ENCODE measurements around the gene DSC2.
A peak's percentile ranks its signal among the peaks of the same experiment; 100 is the strongest.
"Not testable (repeated sequence)": the region's sequence is repeated elsewhere in the genome, so short reads cannot be mapped to it uniquely, and the experiment has no call there.

The DSC2 gene

GRCh38 chr18:31102025-31102684, at the start of gene DSC2:
Gene DSC2 (minus strand): TSS chr18:31102421. CDS start chr18:31101971, 450 bp downstream.
- no peak for DNase-seq (ENCODE audit: low spot score)

- DNase-seq (ENCODE audit: low spot score), result no peak
Measured at GRCh38 chr18:31149351-31149750, 47.1 kb upstream of the DSC2 start.

GRCh38 chr18:31148600-31148999, 46.4 kb upstream of the DSC2 start:
- DNase-seq (ENCODE audit: low spot score), result no peak

- no peak for DNase-seq (ENCODE audit: low spot score)
Measured at GRCh38 chr18:31146809-31147208, 44.6 kb upstream of the DSC2 start.

- peak; percentile 14 for DNase-seq (ENCODE audit: low spot score)
Measured at GRCh38 chr18:31143025-31143424, 40.8 kb upstream of the DSC2 start.

GRCh38 chr18:31138709-31139108, 36.5 kb upstream of the DSC2 start:
- DNase-seq (ENCODE audit: low spot score), result no peak

GRCh38 chr18:31134988-31135529, 32.8 kb upstream of the DSC2 start:
- no peak for DNase-seq (ENCODE audit: low spot score)

- DNase-seq (ENCODE audit: low spot score), result no peak
Measured at GRCh38 chr18:31129398-31130115, 27.3 kb upstream of the DSC2 start.

GRCh38 chr18:31125878-31126277, 23.7 kb upstream of the DSC2 start:
- DNase-seq (ENCODE audit: low spot score), result no peak

GRCh38 chr18:31123125-31123524, 20.9 kb upstream of the DSC2 start:
- DNase-seq (ENCODE audit: low spot score), result not testable (repeated sequence)

GRCh38 chr18:31120594-31120993, 18.4 kb upstream of the DSC2 start:
- no peak for DNase-seq (ENCODE audit: low spot score)

GRCh38 chr18:31116853-31117595, 14.8 kb upstream of the DSC2 start:
- no peak for DNase-seq (ENCODE audit: low spot score)

- no peak for DNase-seq (ENCODE audit: low spot score)
Measured at GRCh38 chr18:31112804-31113203, 10.6 kb upstream of the DSC2 start.

GRCh38 chr18:31105733-31106132, 3.5 kb upstream of the DSC2 start:
- no peak for DNase-seq (ENCODE audit: low spot score)

GRCh38 chr18:31104444-31104843, 2.2 kb upstream of the DSC2 start:
- no peak for DNase-seq (ENCODE audit: low spot score)

- DNase-seq (ENCODE audit: low spot score), result no peak
Measured at GRCh38 chr18:31103423-31103822, 1.2 kb upstream of the DSC2 start.

- DNase-seq (ENCODE audit: low spot score), result no peak
Measured at GRCh38 chr18:31102941-31103340, 720 bp upstream of the DSC2 start.

GRCh38 chr18:31101183-31102024, 817 bp downstream of the DSC2 start:
- no peak for DNase-seq (ENCODE audit: low spot score)

- DNase-seq (ENCODE audit: low spot score), result no peak
Measured at GRCh38 chr18:31100436-31101182, 1.6 kb downstream of the DSC2 start.

- no peak for DNase-seq (ENCODE audit: low spot score)
Measured at GRCh38 chr18:31099450-31100230, 2.6 kb downstream of the DSC2 start.

All from kidney capillary endothelial cell (primary cell).